Gastroesophageal sphincter (tissue), 3 donors: ENCODE data around the gene FAM240A.

Experiments used
- CTCF ChIP-seq, 4 experiments: fragments of 200-600 bp in 2 of 4; fragments of 450-650 bp in 2 of 4; sonication (generic) in 1 of 4; IDR thresholded peaks; one replicate each; pipeline ENCODE4 v1.5.1; 2017 to 2019; ENCODE audit warnings: antibody characterized with exemption in 4 of 4, mild to moderate bottlenecking in 2 of 4, moderate library complexity in 2 of 4
- EP300 ChIP-seq: sonication (generic); formaldehyde crosslinking; IDR thresholded peaks from one replicate; pipeline ENCODE4 v1.6.1; 2017; ENCODE audit warnings: antibody characterized with exemption, mild to moderate bottlenecking
- POLR2A ChIP-seq, 2 donors: fragments of 450-650 bp; IDR thresholded peaks; one replicate each; pipeline ENCODE4 v1.6.1; 2017; ENCODE audit warnings: antibody characterized with exemption in 2 of 2, mild to moderate bottlenecking in 2 of 2, moderate library complexity in 1 of 2

GRCh38 chr3:46668591-46668990 is 56.3 kb downstream of the FAM240A start:
- TF ChIP-seq EP300, result no peak
- TF ChIP-seq CTCF (IDR thresholded peaks at IDR 0.05), result no peak
- TF ChIP-seq POLR2A (IDR thresholded peaks at IDR 0.05), result no peak
